Endothelial cell of umbilical vein (primary cell): ENCODE results near the gene MCRIP2. TPM values are rescaled to one million over a fixed set of nuclear protein-coding genes. Genes with fewer than 3 reads are reported as not detected.

Experiments
- BruUV-seq: library from RNA; stranded (reverse); fragments of 400-500 nt; replicated peaks from 2 replicates; lab custom pipeline; 2021; lab: Mats Ljungman, UMichigan
- CTCF ChIA-PET: fragments of 300-600, 350-600 bp; sonication (Branson Sonifier 250); formaldehyde crosslinking; loops from one replicate; lab custom pipeline; 2021; ENCODE audit warnings: antibody characterized with exemption, inconsistent platforms; lab: Charles Lee
- POLR2A ChIA-PET: fragments of 300-600, 350-600 bp; sonication (Branson Sonifier 250); formaldehyde crosslinking; loops from one replicate; lab custom pipeline; 2021; ENCODE audit warnings: antibody characterized with exemption, inconsistent platforms; lab: Charles Lee
- DNase-seq: peaks from one replicate; pipeline ENCODE4 v3.0.0-alpha.2; 2011; ENCODE audit warnings: low read depth, low spot score
- FAIRE-seq: peaks from 2 replicates; lab custom pipeline; 2011; peaks lifted over from hg19 to GRCh38; lab: Jason Lieb, UNC
- H2AFZ ChIP-seq: 2 replicates; pipeline ENCODE4 v1.6.0; 2012; ENCODE audit warnings: low read depth, low read length, control low read depth, inconsistent platforms
- H3K27ac ChIP-seq: 2 replicates; pipeline ENCODE4 v1.5.1; 2011; ENCODE audit warnings: low read depth, mild to moderate bottlenecking, control low read depth, low read length, moderate library complexity; ENCODE audit not compliant: insufficient read depth
- H3K27me3 ChIP-seq, 2 experiments: 2 replicates each; pipeline versions ENCODE4 v1.6.0 to v1.6.1; 2011; ENCODE audit warnings: low read length in 2 of 2, mixed read lengths in 1 of 2; ENCODE audit not compliant: control insufficient read depth in 2 of 2, insufficient read depth in 2 of 2
- H3K36me3 ChIP-seq, 2 experiments: 2 replicates in 1 of 2; 3 replicates in 1 of 2; pipeline ENCODE4 v1.5.1; 2011; ENCODE audit warnings: low read length in 2 of 2, mild to moderate bottlenecking in 1 of 2, moderate library complexity in 1 of 2; ENCODE audit not compliant: control insufficient read depth in 2 of 2, insufficient read depth in 2 of 2; ENCODE audit errors: extremely low read depth in 1 of 2
- H3K4me1 ChIP-seq: 3 replicates; pipeline ENCODE4 v1.5.1; 2011; ENCODE audit warnings: mild to moderate bottlenecking, low read length; ENCODE audit not compliant: control insufficient read depth, insufficient read depth; ENCODE audit errors: extremely low read depth
- H3K4me2 ChIP-seq: 2 replicates; pipeline ENCODE4 v1.6.1; 2011; ENCODE audit warnings: low read length, control low read depth, mixed read lengths; ENCODE audit not compliant: insufficient read depth
- H3K4me3 ChIP-seq, 3 experiments: fragments of 200-600 bp in 1 of 3; sonication (generic), shearing (Covaris generic) in 1 of 3; replicated peaks in 1 of 3; 2 replicates each; pipeline ENCODE4 v1.5.1; 2011 to 2016; ENCODE audit warnings: control low read depth in 3 of 3, low read length in 3 of 3, mild to moderate bottlenecking in 2 of 3, inconsistent platforms in 1 of 3, low read depth in 1 of 3, moderate library complexity in 1 of 3; ENCODE audit not compliant: insufficient read depth in 1 of 3
- H3K79me2 ChIP-seq: 2 replicates; pipeline ENCODE4 v1.6.0; 2012; ENCODE audit warnings: low read length, inconsistent platforms; ENCODE audit not compliant: control insufficient read depth, insufficient read depth
- H3K9ac ChIP-seq: replicated peaks from 2 replicates; pipeline ENCODE3; 2011; ENCODE audit warnings: low read length, control low read depth; ENCODE audit not compliant: insufficient read depth; ENCODE audit errors: extremely low read depth
- H3K9me1 ChIP-seq: replicated peaks from 3 replicates; pipeline ENCODE4 v1.6.0; 2011; ENCODE audit warnings: mild to moderate bottlenecking, low read length; ENCODE audit not compliant: control insufficient read depth, insufficient read depth; ENCODE audit errors: extremely low read depth
- H3K9me3 ChIP-seq: replicated peaks from 2 replicates; pipeline ENCODE4 v1.5.1; 2012; ENCODE audit warnings: low read length, inconsistent platforms; ENCODE audit not compliant: control insufficient read depth, insufficient read depth
- H4K20me1 ChIP-seq: replicated peaks from 2 replicates; pipeline ENCODE3; 2011; ENCODE audit warnings: mild to moderate bottlenecking, low read length; ENCODE audit not compliant: control insufficient read depth, insufficient read depth; ENCODE audit errors: extremely low read depth
- CTCF ChIP-seq, 2 donors: IDR thresholded peaks; 1 replicate in 1 of 2; 2 replicates in 1 of 2; pipeline ENCODE4 v1.5.1; 2011; ENCODE audit warnings: low read length in 2 of 2, mild to moderate bottlenecking in 2 of 2, moderate library complexity in 2 of 2, control low read depth in 1 of 2, inconsistent platforms in 1 of 2, low read depth in 1 of 2; ENCODE audit not compliant: insufficient read depth in 1 of 2; ENCODE audit errors: extremely low read depth in 1 of 2
- EZH2 ChIP-seq: IDR thresholded peaks from 2 replicates; pipeline ENCODE4 v1.6.1; 2012; ENCODE audit warnings: borderline replicate concordance, low read depth, mild to moderate bottlenecking, moderate library complexity, low read length, inconsistent platforms; ENCODE audit not compliant: severe bottlenecking
- FOS ChIP-seq: IDR thresholded peaks from 2 replicates; pipeline ENCODE4 v1.6.1; 2011; ENCODE audit warnings: mild to moderate bottlenecking, low read length, moderate library complexity, borderline replicate concordance; ENCODE audit not compliant: insufficient read depth
- GATA2 ChIP-seq: IDR thresholded peaks from 2 replicates; pipeline ENCODE4 v1.7.0; 2011; ENCODE audit warnings: low read depth, mild to moderate bottlenecking, moderate library complexity, mixed read lengths, low read length; ENCODE audit not compliant: insufficient read length, insufficient read depth
- JUN ChIP-seq: IDR thresholded peaks from 2 replicates; pipeline ENCODE4 v1.6.1; 2011; ENCODE audit warnings: borderline replicate concordance, low read depth; ENCODE audit not compliant: insufficient read length, insufficient read depth
- MAX ChIP-seq: IDR thresholded peaks from 2 replicates; pipeline ENCODE4 v1.6.1; 2011; ENCODE audit not compliant: insufficient read depth, insufficient read length
- MYC ChIP-seq: IDR thresholded peaks from one replicate; pipeline ENCODE4 v1.6.1; 2011; ENCODE audit warnings: mild to moderate bottlenecking, low read depth, low read length
- POLR2A ChIP-seq: IDR thresholded peaks from 2 replicates; pipeline ENCODE4 v1.6.1; 2012; ENCODE audit warnings: low read depth, mild to moderate bottlenecking, control low read depth, low read length
- POLR2AphosphoS5 ChIP-seq: IDR thresholded peaks from 2 replicates; pipeline ENCODE4 v1.6.1; 2012; ENCODE audit warnings: low read depth, mild to moderate bottlenecking, control low read depth, low read length, moderate library complexity; ENCODE audit not compliant: insufficient read depth
- dilution Hi-C: fragments of 300-500 bp; cut with MboI; formaldehyde crosslinking; loops from one replicate; pipeline ENCODE4 v1.15.0; 2019; ENCODE audit warnings: low sequenced_read_pairs; ENCODE audit not compliant: extremely low pct_ligation_motif_present
- intact Hi-C: fragments of 100-400 bp; cut with micrococcal nuclease; formaldehyde crosslinking; loops from one replicate; pipeline ENCODE4 v1.10.0; 2022
- polyA plus RNA-seq, 4 experiments: library from polyadenylated mRNA; depleted of rRNA in 3 of 4; stranded (reverse) in 3 of 4; unstranded in 1 of 4; fragments of >200 nt; gene quantifications; 2 replicates each; pipeline versions ENCODE4 v1.2.1 to v1.2.3, GENCODE V29; 2011 to 2012; ENCODE audit warnings: missing spikeins in 1 of 4
- total RNA-seq: library from RNA; stranded (reverse); gene quantifications from 2 replicates; pipeline ENCODE4 v1.2.3, GENCODE V29; 2021

The MCRIP2 gene
- total and polyA plus RNA-seq, 2 donors (not counting 3 experiments of a cell fraction or from before 2014, with no cell fraction given), result 17.1 to 18.9 TPM

- Histone ChIP-seq H3K9ac (no peak overlapping the region), H3K4me1 (peaks cover 3% of the 10 kb centered on the region), H2AFZ (no peak overlapping the region), H3K36me3 (peaks cover 0 to 5% of the 10 kb centered on the region in 2 experiments), H3K4me3 (no peak overlapping the region), H3K9me3 (no peaks in the 10 kb centered on the region), H3K27me3 (no peaks in the 10 kb centered on the region), H3K4me2 (no peak overlapping the region), H4K20me1 (no peaks in the 10 kb centered on the region), H3K9me1 (no peaks in the 10 kb centered on the region), H3K27ac (peak overlapping the region; percentile 70), H3K79me2 (no peaks in the 10 kb centered on the region)
- intact Hi-C loops (loop anchor here (2.0 kb wide), 1 partner anchor 37 kb away; no protein-coding TSS in a partner anchor), dilution Hi-C loops (no loop called here)
- FAIRE-seq (no peak), DNase-seq (no peak)
- BruUV-seq, result no TSS peak
- POLR2A ChIA-PET, result interaction anchor here (0.6 to 1.2 kb wide), 2 partner anchors 10 to 212 kb away, joined by 4 to 6 read pairs; partner anchors contain the start of gene METTL26
- CTCF ChIA-PET, result interaction anchor here (1.0 to 1.6 kb wide), 3 partner anchors 10 to 36 kb away, joined by 3 to 7 read pairs (median 3); partner anchors contain the start of genes MCRIP2 and METTL26
- no peak for TF ChIP-seq EZH2
- TF ChIP-seq JUN, result no peak
- no peak for TF ChIP-seq POLR2AphosphoS5
- no peak for TF ChIP-seq FOS
- no peak for TF ChIP-seq POLR2A
- TF ChIP-seq GATA2, result no peak
- no peak for TF ChIP-seq CTCF (IDR thresholded peaks at IDR 0.05; ENCODE audit: extremely low read depth in 1 of 2, insufficient read depth in 1 of 2, low read depth in 1 of 2, low read length in 2 of 2)
- TF ChIP-seq MAX, result no peak
- TF ChIP-seq MYC, result no peak
Observed at GRCh38 chr16:625977-626765, 15.5 kb upstream of the MCRIP2 start.
